ENCODE measurements around the gene ADGRG3. TPM values are rescaled to one million over a fixed set of nuclear protein-coding genes. Genes with fewer than 3 reads are reported as not detected.
"Not testable (repeated sequence)": the region's sequence is repeated elsewhere in the genome, so short reads cannot be mapped to it uniquely, and the experiment has no call there.

Gene ADGRG3
- total RNA-seq, 2 experiments from 2014 or later: 0.13 TPM; not detected in 1

DNA sequence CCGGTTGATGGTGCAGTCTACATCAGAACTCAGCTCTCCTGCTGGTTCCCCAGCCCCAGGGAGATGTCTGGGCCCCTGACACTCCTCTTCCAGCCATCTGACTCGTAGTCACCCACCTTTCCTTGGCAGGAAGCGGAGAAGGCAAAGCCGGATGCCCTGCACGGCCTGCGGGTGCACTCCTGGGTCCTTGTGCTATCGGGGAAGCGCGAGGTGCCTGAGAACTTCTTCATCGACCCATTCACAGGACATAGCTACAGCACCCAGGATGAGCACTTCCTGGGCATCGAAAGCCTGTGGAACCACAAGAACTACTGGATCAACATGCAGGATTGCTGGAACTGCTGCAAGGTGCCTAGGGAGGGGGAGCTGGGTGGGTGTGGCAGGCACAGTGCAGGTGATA lies 39.2 kb downstream of the ADGRG3 start:
- H3K9me3 Mint-ChIP-seq (ENCODE audit: insufficient read depth): no peaks in the 10 kb centered on the region
- H3K27ac Mint-ChIP-seq: no peak overlapping the region
- H3K4me3 Mint-ChIP-seq: no peak overlapping the region
- H3K36me3 Mint-ChIP-seq (ENCODE audit: low read depth): no peaks in the 10 kb centered on the region
- peaks cover 31% of the 10 kb centered on the region for H3K27me3 Mint-ChIP-seq (ENCODE audit: low read depth)
- ChIA-PET CTCF (no interaction called here), POLR2A (no interaction called here)
- H3K4me1 Mint-ChIP-seq (ENCODE audit: low read depth): peaks cover 8% of the 10 kb centered on the region
- DNase-seq (no peak), ATAC-seq (no peak)

DNA sequence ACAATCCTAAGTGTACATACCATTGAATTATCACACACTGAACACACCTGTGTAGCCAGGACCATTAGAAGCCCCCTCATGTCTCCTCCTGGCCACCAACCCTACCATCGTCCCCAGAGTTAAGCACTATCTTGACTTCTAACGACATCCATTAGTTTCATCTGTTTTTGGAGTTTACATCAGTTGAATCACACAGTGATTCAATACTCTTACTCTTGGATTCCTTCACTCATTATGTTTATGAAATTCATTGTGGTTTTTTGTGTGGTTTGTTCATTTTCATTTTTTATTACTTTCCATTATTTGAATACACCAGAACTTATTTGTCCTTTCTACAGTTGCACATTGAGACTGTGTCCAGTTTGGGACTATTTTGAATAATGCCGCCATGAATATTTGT lies 40.1 kb downstream of the ADGRG3 start:
- ATAC-seq (no peak), DNase-seq (no peak)
- H3K36me3 Mint-ChIP-seq (ENCODE audit: low read depth): no peaks in the 10 kb centered on the region
- ChIA-PET CTCF (interaction anchor here (1.2 to 1.3 kb wide), 2 partner anchors 59 to 117 kb away, joined by 3 to 4 read pairs; no protein-coding TSS in a partner anchor), POLR2A (no interaction called here)
- no peak overlapping the region for H3K4me3 Mint-ChIP-seq
- H3K27ac Mint-ChIP-seq: no peak overlapping the region
- H3K4me1 Mint-ChIP-seq (ENCODE audit: low read depth): peaks cover 8% of the 10 kb centered on the region
- H3K27me3 Mint-ChIP-seq (ENCODE audit: low read depth): peaks cover 35% of the 10 kb centered on the region
- H3K9me3 Mint-ChIP-seq (ENCODE audit: insufficient read depth): no peaks in the 10 kb centered on the region

GRCh38 chr16:57709663-57710062 lies 41.6 kb downstream of the ADGRG3 start:
- Mint-ChIP-seq H3K27me3 (ENCODE audit: low read depth) (peaks cover 33% of the 10 kb centered on the region), H3K4me1 (ENCODE audit: low read depth) (peaks cover under 1% of the 10 kb centered on the region), H3K9me3 (ENCODE audit: insufficient read depth) (no peaks in the 10 kb centered on the region), H3K36me3 (ENCODE audit: low read depth) (no peaks in the 10 kb centered on the region), H3K27ac (no peak overlapping the region), H3K4me3 (no peak overlapping the region)
- ChIA-PET POLR2A (no interaction called here), CTCF (interaction anchor here (1.2 kb wide), 1 partner anchor 119 kb away, joined by 3 read pairs; no protein-coding TSS in a partner anchor)
- no peak for DNase-seq
- no peak for ATAC-seq

DNA sequence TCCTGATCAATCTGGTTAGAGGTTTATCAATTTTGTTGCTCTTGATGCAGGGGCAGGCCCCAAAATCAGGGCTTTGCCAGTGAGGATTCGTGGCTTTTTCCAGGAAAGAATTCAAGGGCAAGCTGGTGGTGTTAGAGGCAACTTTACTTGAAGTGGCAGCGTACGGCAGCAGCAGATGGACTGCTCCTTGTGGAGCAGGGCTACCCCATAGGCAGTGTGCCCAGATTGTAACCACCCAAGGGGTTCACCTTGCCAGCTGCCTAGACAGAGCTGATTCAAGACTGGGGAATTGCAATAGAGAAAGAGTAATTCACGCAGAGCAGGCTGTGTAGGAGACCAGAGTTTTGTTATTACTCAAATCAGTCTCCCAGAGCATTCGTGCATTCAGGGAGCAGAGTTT lies 43.2 kb downstream of the ADGRG3 start:
- no peaks in the 10 kb centered on the region for H3K9me3 Mint-ChIP-seq (ENCODE audit: insufficient read depth)
- H3K27me3 Mint-ChIP-seq (ENCODE audit: low read depth): peaks cover 40% of the 10 kb centered on the region
- DNase-seq (no peak), ATAC-seq (no peak)
- POLR2A ChIA-PET: no interaction called here
- H3K4me1 Mint-ChIP-seq (ENCODE audit: low read depth): no peaks in the 10 kb centered on the region
- H3K4me3 Mint-ChIP-seq: no peak overlapping the region
- no peak overlapping the region for H3K27ac Mint-ChIP-seq
- CTCF ChIA-PET: interaction anchor here (0.9 to 1.3 kb wide), 2 partner anchors 12 to 135 kb away, joined by 3 to 4 read pairs; no protein-coding TSS in a partner anchor
- H3K36me3 Mint-ChIP-seq (ENCODE audit: low read depth): no peaks in the 10 kb centered on the region

DNA sequence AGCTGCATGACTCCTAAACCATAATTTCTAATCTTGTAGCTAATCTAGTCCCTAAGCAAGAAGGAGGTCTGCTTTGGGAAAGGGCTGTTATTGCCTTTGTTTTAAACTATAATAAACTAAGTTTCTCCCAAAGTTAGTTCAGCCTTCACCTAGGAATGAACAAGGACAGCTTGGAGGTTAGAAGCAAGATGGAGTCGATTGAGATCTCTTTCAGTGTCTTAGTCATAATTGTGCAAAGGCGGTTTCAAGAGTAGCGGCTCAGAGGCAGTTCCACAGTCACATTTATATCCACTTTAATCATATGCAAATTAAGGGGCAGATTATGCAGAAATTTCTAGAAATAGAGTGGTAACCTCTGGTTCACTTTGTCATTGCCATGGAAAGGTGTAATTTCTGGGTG lies 43.9 kb downstream of the ADGRG3 start:
- peaks cover 40% of the 10 kb centered on the region for H3K27me3 Mint-ChIP-seq (ENCODE audit: low read depth)
- no peak overlapping the region for H3K4me3 Mint-ChIP-seq
- H3K36me3 Mint-ChIP-seq (ENCODE audit: low read depth): no peaks in the 10 kb centered on the region
- ChIA-PET CTCF (interaction anchor here (0.9 to 1.3 kb wide), 2 partner anchors 13 to 135 kb away, joined by 3 to 4 read pairs; no protein-coding TSS in a partner anchor), POLR2A (no interaction called here)
- H3K4me1 Mint-ChIP-seq (ENCODE audit: low read depth): no peaks in the 10 kb centered on the region
- DNase-seq: no peak
- no peak for ATAC-seq
- H3K27ac Mint-ChIP-seq: no peak overlapping the region
- H3K9me3 Mint-ChIP-seq (ENCODE audit: insufficient read depth): no peaks in the 10 kb centered on the region

GRCh38 chr16:57712569-57712968 lies 44.5 kb downstream of the ADGRG3 start:
- not testable (repeated sequence) for H3K27ac Mint-ChIP-seq; H3K4me1 Mint-ChIP-seq (ENCODE audit: low read depth); H3K36me3 Mint-ChIP-seq (ENCODE audit: low read depth); ATAC-seq; H3K9me3 Mint-ChIP-seq (ENCODE audit: insufficient read depth); DNase-seq; H3K4me3 Mint-ChIP-seq
- peaks cover 38% of the 10 kb centered on the region for H3K27me3 Mint-ChIP-seq (ENCODE audit: low read depth)
- CTCF ChIA-PET: interaction anchor here (1.3 to 1.8 kb wide), 3 partner anchors 24 to 136 kb away, joined by 3 to 4 read pairs (median 4); no protein-coding TSS in a partner anchor
- POLR2A ChIA-PET: interaction anchor here (1.9 kb wide), 1 partner anchor 23 kb away, joined by 5 read pairs; the partner anchor contains the start of gene KATNB1

GRCh38 chr16:57713596-57713995 lies 45.5 kb downstream of the ADGRG3 start:
- POLR2A ChIA-PET: interaction anchor here (1.9 kb wide), 1 partner anchor 22 kb away, joined by 5 read pairs; the partner anchor contains the start of gene KATNB1

GRCh38 chr16:57714047-57714446 lies 45.9 kb downstream of the ADGRG3 start:
- Mint-ChIP-seq H3K27me3 (ENCODE audit: low read depth) (peaks cover 29% of the 10 kb centered on the region), H3K4me3 (no peak overlapping the region), H3K36me3 (ENCODE audit: low read depth) (no peaks in the 10 kb centered on the region), H3K27ac (no peak overlapping the region), H3K4me1 (ENCODE audit: low read depth) (no peaks in the 10 kb centered on the region), H3K9me3 (ENCODE audit: insufficient read depth) (no peaks in the 10 kb centered on the region)
- ChIA-PET POLR2A (interaction anchor here (1.9 kb wide), 1 partner anchor 22 kb away, joined by 5 read pairs; the partner anchor contains the start of gene KATNB1), CTCF (interaction anchor here (1.8 kb wide), 1 partner anchor 43 kb away, joined by 4 read pairs; no protein-coding TSS in a partner anchor)
- ATAC-seq: no peak
- DNase-seq: no peak

More at GRCh38 chr16:57713596-57713995, 45.5 kb downstream of the ADGRG3 start:
- Mint-ChIP-seq H3K9me3 (ENCODE audit: insufficient read depth) (no peaks in the 10 kb centered on the region), H3K27me3 (ENCODE audit: low read depth) (peaks cover 31% of the 10 kb centered on the region), H3K36me3 (ENCODE audit: low read depth) (no peaks in the 10 kb centered on the region), H3K27ac (no peak overlapping the region), H3K4me3 (no peak overlapping the region), H3K4me1 (ENCODE audit: low read depth) (no peaks in the 10 kb centered on the region)
- DNase-seq: no peak
- ATAC-seq: no peak
- CTCF ChIA-PET: interaction anchor here (1.5 to 1.8 kb wide), 2 partner anchors 23 to 43 kb away, joined by 3 to 4 read pairs; no protein-coding TSS in a partner anchor

GRCh38 chr16:57720142-57720575 lies 52.1 kb downstream of the ADGRG3 start:
- ChIA-PET CTCF (interaction anchor here (1.0 to 2.4 kb wide), 4 partner anchors 72 to 144 kb away, joined by 3 to 17 read pairs (median 4); no protein-coding TSS in a partner anchor), POLR2A (no interaction called here)
- no peak overlapping the region for H3K27ac Mint-ChIP-seq
- H3K27me3 Mint-ChIP-seq (ENCODE audit: low read depth): peaks cover 6% of the 10 kb centered on the region
- no peak overlapping the region for H3K4me3 Mint-ChIP-seq
- DNase-seq: peak; percentile 79
- no peaks in the 10 kb centered on the region for H3K9me3 Mint-ChIP-seq (ENCODE audit: insufficient read depth)
- H3K36me3 Mint-ChIP-seq (ENCODE audit: low read depth): no peaks in the 10 kb centered on the region
- H3K4me1 Mint-ChIP-seq (ENCODE audit: low read depth): peaks cover 4% of the 10 kb centered on the region
- ATAC-seq: peak; percentile 95

- ChIA-PET CTCF (interaction anchor here (0.7 kb wide), 1 partner anchor 111 kb away, joined by 3 read pairs; no protein-coding TSS in a partner anchor), POLR2A (no interaction called here)
- Mint-ChIP-seq H3K27ac (no peak overlapping the region), H3K9me3 (ENCODE audit: insufficient read depth) (no peaks in the 10 kb centered on the region), H3K27me3 (ENCODE audit: low read depth) (no peaks in the 10 kb centered on the region), H3K4me3 (no peak overlapping the region), H3K4me1 (ENCODE audit: low read depth) (peaks cover 4% of the 10 kb centered on the region), H3K36me3 (ENCODE audit: low read depth) (no peaks in the 10 kb centered on the region)
- no peak for DNase-seq
- no peak for ATAC-seq
Observed at GRCh38 chr16:57721356-57722209, 53.5 kb downstream of the ADGRG3 start.

DNA sequence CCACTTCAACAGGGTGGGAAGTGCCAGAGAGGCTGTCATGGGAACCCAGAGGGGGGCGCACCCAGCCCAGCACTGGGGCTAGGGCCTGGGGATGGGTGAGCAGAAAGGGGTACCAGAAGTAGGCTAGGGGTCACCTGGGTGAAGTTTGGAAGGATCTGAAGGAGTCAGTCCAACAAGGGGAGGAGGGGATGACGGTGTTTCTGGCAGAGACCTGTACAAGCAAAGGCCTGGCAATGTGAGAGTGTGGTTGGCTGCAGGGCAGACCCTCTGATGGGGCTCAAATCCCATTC lies 54.0 kb downstream of the ADGRG3 start:
- Mint-ChIP-seq H3K27ac (no peak overlapping the region), H3K36me3 (ENCODE audit: low read depth) (no peaks in the 10 kb centered on the region), H3K4me3 (no peak overlapping the region), H3K4me1 (ENCODE audit: low read depth) (peaks cover 4% of the 10 kb centered on the region), H3K27me3 (ENCODE audit: low read depth) (no peaks in the 10 kb centered on the region), H3K9me3 (ENCODE audit: insufficient read depth) (no peaks in the 10 kb centered on the region)
- DNase-seq (no peak), ATAC-seq (no peak)
- CTCF ChIA-PET: no interaction called here
- POLR2A ChIA-PET: no interaction called here

DNA sequence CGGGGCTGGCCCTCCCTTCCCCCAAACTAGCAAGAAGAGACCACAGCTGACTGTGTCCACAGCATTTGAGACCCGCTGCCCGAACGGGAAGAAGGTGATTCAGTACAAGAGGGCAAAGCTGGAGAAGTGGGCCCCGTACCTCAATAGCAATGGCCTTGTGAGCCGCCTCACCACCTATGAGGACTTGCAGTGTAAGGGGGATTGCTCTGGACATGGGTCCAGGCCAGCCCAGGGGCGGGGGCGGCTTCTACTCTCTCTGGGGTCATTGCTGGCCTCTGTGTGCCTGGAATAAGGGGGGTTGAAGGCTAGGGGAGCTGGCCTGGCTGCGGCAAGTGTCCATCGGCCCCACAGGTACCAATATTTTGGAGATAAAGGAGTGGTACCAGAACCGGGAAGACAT lies 54.5 kb downstream of the ADGRG3 start:
- no peaks in the 10 kb centered on the region for H3K9me3 Mint-ChIP-seq (ENCODE audit: insufficient read depth)
- H3K36me3 Mint-ChIP-seq (ENCODE audit: low read depth): no peaks in the 10 kb centered on the region
- H3K4me1 Mint-ChIP-seq (ENCODE audit: low read depth): peaks cover 4% of the 10 kb centered on the region
- POLR2A ChIA-PET: no interaction called here
- no peaks in the 10 kb centered on the region for H3K27me3 Mint-ChIP-seq (ENCODE audit: low read depth)
- H3K4me3 Mint-ChIP-seq: no peak overlapping the region
- no peak for ATAC-seq
- CTCF ChIA-PET: interaction anchor here (0.7 to 1.2 kb wide), 2 partner anchors 77 to 132 kb away, joined by 3 read pairs; no protein-coding TSS in a partner anchor
- no peak overlapping the region for H3K27ac Mint-ChIP-seq
- DNase-seq: no peak
